ENCODE data around the gene ZBED5. TPM values are rescaled to one million over a fixed set of nuclear protein-coding genes. Genes with fewer than 3 reads are reported as not detected.
A peak's percentile ranks its signal among the peaks of the same experiment; 100 is the strongest.

Gene ZBED5
- total RNA-seq, 4 donors from 2014 or later = 13.7 to 38.4 (median 29.7) TPM

GRCh38 chr11:10808235-10808552 lies 49.7 kb downstream of the ZBED5 start:
- 0% methylated on average over 33 of the region's 36 CpGs; no CpG with 5 or more reads in 1 of the 2 donors for WGBS, 2 donors (ENCODE audit: low coverage in 1 of 2)

GRCh38 chr11:10807493-10808234 lies 50.2 kb downstream of the ZBED5 start:
- H3K27me3 ChIP-seq = no peaks in the 10 kb centered on the region
- peak overlapping the region; percentile 84 to 95 (median 91) for H3K4me3 ChIP-seq
- in situ Hi-C loops (cut with MboI; ENCODE audit: low pct_ligation_motif_present in 1 of 4, low pct_unique_long_range_greater_than_20kb in 1 of 4, low sequenced_read_pairs in 3 of 4) (loop anchor here in 1 of 4 donors (10.0 kb wide), 1 partner anchor 47 kb away; the partner anchor contains the start of gene ZBED5), intact Hi-C loops (cut with DNase I; ENCODE audit: low total_unique reads) (loop anchor here (2.0 kb wide), 2 partner anchors 49 to 123 kb away; no protein-coding TSS in a partner anchor)
- peaks cover 0 to 40% (median 21%) of the 10 kb centered on the region in 4 donors for H3K36me3 ChIP-seq
- H3K27ac ChIP-seq = peak overlapping the region; percentile 96 to 100 (median 98)
- H3K9me3 ChIP-seq = no peaks in the 10 kb centered on the region
- DNase-seq = peak; percentile 61
- WGBS, 2 donors (ENCODE audit: low coverage in 1 of 2) = 1% methylated on average over 39 of the region's 39 CpGs; no CpG with 5 or more reads in 1 of the 2 donors
- H3K4me1 ChIP-seq = peaks cover 27 to 43% (median 31%) of the 10 kb centered on the region in 4 donors
- TF ChIP-seq POLR2A (IDR thresholded peaks at IDR 0.05) (peak; percentile 27), POLR2AphosphoS5 (IDR thresholded peaks at IDR 0.05) (peak in 2 of 3 donors; percentile 20 to 39)
- TF ChIP-seq, protein P1, sequence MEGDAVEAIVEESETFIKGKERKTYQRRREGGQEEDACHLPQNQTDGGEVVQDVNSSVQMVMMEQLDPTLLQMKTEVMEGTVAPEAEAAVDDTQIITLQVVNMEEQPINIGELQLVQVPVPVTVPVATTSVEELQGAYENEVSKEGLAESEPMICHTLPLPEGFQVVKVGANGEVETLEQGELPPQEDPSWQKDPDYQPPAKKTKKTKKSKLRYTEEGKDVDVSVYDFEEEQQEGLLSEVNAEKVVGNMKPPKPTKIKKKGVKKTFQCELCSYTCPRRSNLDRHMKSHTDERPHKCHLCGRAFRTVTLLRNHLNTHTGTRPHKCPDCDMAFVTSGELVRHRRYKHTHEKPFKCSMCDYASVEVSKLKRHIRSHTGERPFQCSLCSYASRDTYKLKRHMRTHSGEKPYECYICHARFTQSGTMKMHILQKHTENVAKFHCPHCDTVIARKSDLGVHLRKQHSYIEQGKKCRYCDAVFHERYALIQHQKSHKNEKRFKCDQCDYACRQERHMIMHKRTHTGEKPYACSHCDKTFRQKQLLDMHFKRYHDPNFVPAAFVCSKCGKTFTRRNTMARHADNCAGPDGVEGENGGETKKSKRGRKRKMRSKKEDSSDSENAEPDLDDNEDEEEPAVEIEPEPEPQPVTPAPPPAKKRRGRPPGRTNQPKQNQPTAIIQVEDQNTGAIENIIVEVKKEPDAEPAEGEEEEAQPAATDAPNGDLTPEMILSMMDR (IDR thresholded peaks at IDR 0.05) = no peak

More at GRCh38 chr11:10808235-10808552, 49.7 kb downstream of the ZBED5 start:
- TF ChIP-seq EP300 (IDR thresholded peaks at IDR 0.05; ENCODE audit: low read depth) = no peak
- TF ChIP-seq, protein P1 (IDR thresholded peaks at IDR 0.05) = peak in 1 of 5 experiments; percentile 16
- Histone ChIP-seq H3K4me3 (peak overlapping the region; percentile 84 to 95 (median 91)), H3K27me3 (no peaks in the 10 kb centered on the region), H3K4me1 (peaks cover 27 to 43% (median 31%) of the 10 kb centered on the region in 4 donors), H3K27ac (peak overlapping the region; percentile 96 to 100 (median 98)), H3K9me3 (no peaks in the 10 kb centered on the region), H3K36me3 (peaks cover 0 to 34% (median 19%) of the 10 kb centered on the region in 4 donors)
- in situ Hi-C loops (cut with MboI; ENCODE audit: low pct_ligation_motif_present in 1 of 4, low pct_unique_long_range_greater_than_20kb in 1 of 4, low sequenced_read_pairs in 3 of 4) (loop anchor here in 1 of 4 donors (10.0 kb wide), 1 partner anchor 47 kb away; the partner anchor contains the start of gene ZBED5), intact Hi-C loops (cut with DNase I; ENCODE audit: low total_unique reads) (loop anchor here (2.0 kb wide), 2 partner anchors 49 to 123 kb away; no protein-coding TSS in a partner anchor)
- no peak for DNase-seq

DNA sequence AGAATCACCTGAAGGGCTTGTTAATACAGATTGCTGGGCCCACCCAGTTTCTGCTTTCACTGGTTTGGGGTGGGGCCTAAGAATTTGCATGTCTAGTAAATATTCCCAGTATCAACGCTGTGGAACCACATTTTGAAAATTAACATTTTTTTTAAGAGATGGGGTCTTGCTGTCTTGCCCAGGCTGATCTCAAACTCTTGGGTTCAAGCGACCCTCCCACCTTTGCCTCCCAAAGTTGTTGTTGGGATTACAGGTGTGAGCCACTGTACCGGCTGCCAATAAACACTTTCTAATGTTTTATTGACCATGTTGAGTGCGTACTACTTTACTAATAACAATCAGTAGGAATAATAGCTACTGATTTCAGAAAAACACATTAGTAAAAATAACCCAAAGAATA lies 51.6 kb downstream of the ZBED5 start:
- peak overlapping the region; percentile 96 to 100 (median 98) for H3K27ac ChIP-seq
- no peaks in the 10 kb centered on the region for H3K27me3 ChIP-seq
- DNase-seq = no peak
- 52 to 88% methylated on average over 3 to 4 of the region's 4 CpGs for WGBS, 2 donors (ENCODE audit: low coverage in 1 of 2)
- intact Hi-C loops (cut with DNase I; ENCODE audit: low total_unique reads) (no loop called here), in situ Hi-C loops (cut with MboI; ENCODE audit: low pct_ligation_motif_present in 1 of 4, low pct_unique_long_range_greater_than_20kb in 1 of 4, low sequenced_read_pairs in 3 of 4) (loop anchor here in 1 of 4 donors (10.0 kb wide), 1 partner anchor 49 kb away; the partner anchor contains the start of gene ZBED5)
- peaks cover 27 to 43% (median 31%) of the 10 kb centered on the region in 4 donors for H3K4me1 ChIP-seq
- peaks cover 2 to 54% (median 32%) of the 10 kb centered on the region in 4 donors for H3K36me3 ChIP-seq
- peak overlapping the region in 1 of 4 donors; percentile 94 for H3K4me3 ChIP-seq
- TF ChIP-seq, protein P1 (IDR thresholded peaks at IDR 0.05) = no peak
- TF ChIP-seq POLR2AphosphoS5 (IDR thresholded peaks at IDR 0.05) = no peak
- no peak for TF ChIP-seq EP300 (IDR thresholded peaks at IDR 0.05; ENCODE audit: low read depth)
- no peak for TF ChIP-seq POLR2A (IDR thresholded peaks at IDR 0.05)
- no peaks in the 10 kb centered on the region for H3K9me3 ChIP-seq

DNA sequence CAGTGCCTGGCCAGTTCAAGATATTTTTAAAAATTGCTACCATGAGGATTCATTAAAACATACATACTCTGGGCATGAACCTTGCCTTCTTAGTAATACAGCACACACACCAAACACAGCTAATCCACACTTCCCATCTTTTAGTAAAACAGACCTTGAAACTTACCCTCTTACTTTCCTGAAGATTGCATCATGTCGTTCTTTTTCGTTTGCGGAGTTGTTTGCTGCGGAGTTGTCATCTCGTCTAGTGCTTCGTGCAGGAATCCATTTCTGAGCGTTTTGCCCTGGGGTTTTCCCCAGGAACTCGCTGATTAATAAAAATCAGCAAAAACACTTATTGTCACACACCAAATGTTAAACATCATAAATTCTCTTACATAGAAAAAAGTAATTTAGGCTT lies 52.1 kb downstream of the ZBED5 start:
- WGBS, 2 donors (ENCODE audit: low coverage in 1 of 2) = 71% methylated on average over 4 to 8 of the region's 8 CpGs
- Histone ChIP-seq H3K9me3 (no peaks in the 10 kb centered on the region), H3K36me3 (peaks cover 2 to 59% (median 34%) of the 10 kb centered on the region in 4 donors), H3K27me3 (no peaks in the 10 kb centered on the region), H3K4me1 (peaks cover 27 to 44% (median 31%) of the 10 kb centered on the region in 4 donors), H3K27ac (peak overlapping the region; percentile 96 to 100 (median 98)), H3K4me3 (peak overlapping the region in 1 of 4 donors; percentile 94)
- no peak for TF ChIP-seq EP300 (IDR thresholded peaks at IDR 0.05; ENCODE audit: low read depth)
- TF ChIP-seq, protein P1 (IDR thresholded peaks at IDR 0.05) = no peak
- TF ChIP-seq POLR2A (IDR thresholded peaks at IDR 0.05) = no peak
- TF ChIP-seq POLR2AphosphoS5 (IDR thresholded peaks at IDR 0.05) = no peak
- intact Hi-C loops (cut with DNase I; ENCODE audit: low total_unique reads) (no loop called here), in situ Hi-C loops (cut with MboI; ENCODE audit: low pct_ligation_motif_present in 1 of 4, low pct_unique_long_range_greater_than_20kb in 1 of 4, low sequenced_read_pairs in 3 of 4) (loop anchor here in 1 of 4 donors (10.0 kb wide), 1 partner anchor 49 kb away; the partner anchor contains the start of gene ZBED5)
- DNase-seq = no peak
